HUES64 (cell line): Measurements from ENCODE around the gene WBP1L.

ENCODE experiments used
- H3K27ac ChIP-seq: 2 replicates; pipeline ENCODE4 v1.7.0; 2013; ENCODE audit warnings: low read depth, low read length, inconsistent platforms
- H3K27me3 ChIP-seq: 2 replicates; pipeline ENCODE4 v1.6.1; 2013; ENCODE audit warnings: mild to moderate bottlenecking, low read length; ENCODE audit not compliant: insufficient read depth
- H3K36me3 ChIP-seq: 2 replicates; pipeline ENCODE4 v1.6.1; 2013; ENCODE audit warnings: mild to moderate bottlenecking, low read length; ENCODE audit not compliant: insufficient read depth
- H3K4me1 ChIP-seq: 2 replicates; pipeline ENCODE4 v1.6.1; 2013; ENCODE audit warnings: mild to moderate bottlenecking, low read length, moderate library complexity; ENCODE audit not compliant: insufficient read depth
- H3K4me3 ChIP-seq: 2 replicates; pipeline ENCODE4 v1.5.1; 2013; ENCODE audit warnings: mild to moderate bottlenecking, low read length, moderate library complexity
- H3K9ac ChIP-seq: 2 replicates; pipeline ENCODE4 v1.6.1; 2013; ENCODE audit warnings: mild to moderate bottlenecking, low read depth, low read length
- H3K9me3 ChIP-seq: 2 replicates; pipeline ENCODE4 v1.6.1; 2013; ENCODE audit warnings: low read depth, low read length; ENCODE audit not compliant: insufficient read depth
- WGBS: fragments of 150-250, 120-280 bp; methylation state at CpG from one replicate; pipeline ENCODE4 v1.1.7; 2013; ENCODE audit warnings: missing lambda C conversion rate; 5-methylcytosine and 5-hydroxymethylcytosine counted together

The WBP1L gene

GRCh38 chr10:102801496-102801895 lies 57.7 kb downstream of the WBP1L start:
- 42% methylated on average over 2 of the region's 2 CpGs for WGBS
- Histone ChIP-seq H3K27me3 (no peaks in the 10 kb centered on the region), H3K4me3 (no peak overlapping the region), H3K4me1 (peaks cover 46% of the 10 kb centered on the region), H3K9me3 (peaks cover 4% of the 10 kb centered on the region), H3K36me3 (peaks cover 15% of the 10 kb centered on the region), H3K9ac (0 out of 2 replicates have a peak overlapping the region, but pooled peaks have one; percentile 7), H3K27ac (peak overlapping the region; percentile 74; the same call in 1 of the 2 replicates)

GRCh38 chr10:102801978-102802377 lies 58.2 kb downstream of the WBP1L start:
- 40% methylated on average over 3 of the region's 3 CpGs for WGBS
- peaks cover 41% of the 10 kb centered on the region for H3K4me1 ChIP-seq
- peaks cover 4% of the 10 kb centered on the region for H3K9me3 ChIP-seq
- H3K27ac ChIP-seq: peak overlapping the region; percentile 92; the same call in 1 of the 2 replicates
- H3K36me3 ChIP-seq: peaks cover 15% of the 10 kb centered on the region
- H3K9ac ChIP-seq: no peak overlapping the region
- H3K4me3 ChIP-seq: no peak overlapping the region
- H3K27me3 ChIP-seq: no peaks in the 10 kb centered on the region

- no peak overlapping the region for H3K4me3 ChIP-seq
- WGBS: 48% methylated on average over 6 of the region's 6 CpGs
- no peaks in the 10 kb centered on the region for H3K27me3 ChIP-seq
- peak overlapping the region; percentile 53; the same call in 1 of the 2 replicates for H3K9ac ChIP-seq
- H3K36me3 ChIP-seq: peaks cover 13% of the 10 kb centered on the region; the same call in 1 of the 2 replicates
- peaks cover 41% of the 10 kb centered on the region for H3K4me1 ChIP-seq
- H3K27ac ChIP-seq: peak overlapping the region; percentile 92
- peaks cover 4% of the 10 kb centered on the region for H3K9me3 ChIP-seq
Observed at GRCh38 chr10:102802920-102803534, 59.3 kb downstream of the WBP1L start.

GRCh38 chr10:102804382-102805055 lies 60.8 kb downstream of the WBP1L start:
- Histone ChIP-seq H3K27ac (no peak overlapping the region), H3K9ac (no peak overlapping the region), H3K36me3 (peaks cover 5% of the 10 kb centered on the region; the same call in 1 of the 2 replicates), H3K4me3 (no peak overlapping the region), H3K4me1 (peaks cover 49% of the 10 kb centered on the region), H3K27me3 (no peaks in the 10 kb centered on the region), H3K9me3 (peaks cover 4% of the 10 kb centered on the region)
- WGBS: 86% methylated on average over 2 of the region's 2 CpGs

GRCh38 chr10:102808380-102808779 lies 64.6 kb downstream of the WBP1L start:
- no peak overlapping the region for H3K27ac ChIP-seq

GRCh38 chr10:102811346-102811745 lies 67.6 kb downstream of the WBP1L start:
- Histone ChIP-seq H3K4me3 (no peak overlapping the region), H3K36me3 (peaks cover 35% of the 10 kb centered on the region), H3K9ac (no peak overlapping the region), H3K4me1 (peaks cover 22% of the 10 kb centered on the region), H3K27me3 (no peaks in the 10 kb centered on the region), H3K27ac (no peak overlapping the region), H3K9me3 (no peaks in the 10 kb centered on the region)
- 95% methylated on average over 3 of the region's 3 CpGs for WGBS

More at GRCh38 chr10:102808380-102808779, 64.6 kb downstream of the WBP1L start:
- peaks cover 4% of the 10 kb centered on the region for H3K9me3 ChIP-seq
- H3K4me3 ChIP-seq: no peak overlapping the region
- peaks cover 13% of the 10 kb centered on the region for H3K4me1 ChIP-seq
- 72% methylated on average over 4 of the region's 4 CpGs for WGBS
- no peak overlapping the region for H3K9ac ChIP-seq
- peaks cover 33% of the 10 kb centered on the region for H3K36me3 ChIP-seq
- H3K27me3 ChIP-seq: no peaks in the 10 kb centered on the region

GRCh38 chr10:102812231-102812876 lies 68.6 kb downstream of the WBP1L start:
- Histone ChIP-seq H3K36me3 (peaks cover 35% of the 10 kb centered on the region), H3K27ac (no peak overlapping the region), H3K4me1 (peaks cover 22% of the 10 kb centered on the region), H3K4me3 (no peak overlapping the region), H3K9ac (no peak overlapping the region), H3K27me3 (no peaks in the 10 kb centered on the region), H3K9me3 (no peaks in the 10 kb centered on the region)
- WGBS: 89% methylated on average over 9 of the region's 9 CpGs

- no peak overlapping the region for H3K9ac ChIP-seq
- WGBS: 96% methylated on average over 16 of the region's 17 CpGs
- peaks cover 22% of the 10 kb centered on the region for H3K4me1 ChIP-seq
- H3K27ac ChIP-seq: no peak overlapping the region
- no peaks in the 10 kb centered on the region for H3K9me3 ChIP-seq
- H3K36me3 ChIP-seq: peaks cover 35% of the 10 kb centered on the region
- H3K4me3 ChIP-seq: no peak overlapping the region
- H3K27me3 ChIP-seq: no peaks in the 10 kb centered on the region
Observed at GRCh38 chr10:102813017-102813541, 69.3 kb downstream of the WBP1L start.

GRCh38 chr10:102813734-102814452 lies 70.1 kb downstream of the WBP1L start:
- 91% methylated on average over 16 of the region's 16 CpGs for WGBS
- Histone ChIP-seq H3K27ac (no peak overlapping the region), H3K9me3 (no peaks in the 10 kb centered on the region), H3K4me1 (peaks cover 14% of the 10 kb centered on the region), H3K36me3 (peaks cover 35% of the 10 kb centered on the region), H3K9ac (no peak overlapping the region), H3K4me3 (no peak overlapping the region), H3K27me3 (no peaks in the 10 kb centered on the region)

GRCh38 chr10:102814453-102814871 lies 70.7 kb downstream of the WBP1L start:
- H3K27me3 ChIP-seq: no peaks in the 10 kb centered on the region
- 71% methylated on average over 6 of the region's 8 CpGs for WGBS
- peaks cover 35% of the 10 kb centered on the region for H3K36me3 ChIP-seq
- H3K27ac ChIP-seq: no peak overlapping the region
- peaks cover 14% of the 10 kb centered on the region for H3K4me1 ChIP-seq
- no peak overlapping the region for H3K4me3 ChIP-seq
- H3K9me3 ChIP-seq: no peaks in the 10 kb centered on the region
- H3K9ac ChIP-seq: no peak overlapping the region
